GM23338 (cell line): ENCODE results near the gene DNAI2. TPM values are rescaled to one million over a fixed set of nuclear protein-coding genes. Genes with fewer than 3 reads are reported as not detected.

Experiments used
- ATAC-seq: fragments of 200-7000 bp; cut with Tn5 transposase; 3 replicates; pipeline ENCODE4 v1.9.1; 2020
- DNase-seq: peaks from one replicate; pipeline ENCODE4 v3.0.0-alpha.2; 2015; ENCODE audit warnings: low spot score
- H2AFZ ChIP-seq: fragments of 200-600 bp; sonication (generic); 2 replicates; pipeline ENCODE4 v1.8.0; 2016; ENCODE audit warnings: antibody characterized with exemption, mild to moderate bottlenecking, moderate library complexity
- H3F3A ChIP-seq: fragments of 200-600 bp; sonication (generic); replicated peaks from 2 replicates; pipeline ENCODE4 v1.8.0; 2017; ENCODE audit warnings: antibody characterized with exemption, mixed run types, low read depth
- H3K27ac ChIP-seq: fragments of 200-600 bp; sonication (generic); 2 replicates; pipeline ENCODE4 v1.6.1; 2016; ENCODE audit warnings: low read depth
- H3K27me3 ChIP-seq: fragments of 200-600 bp; sonication (generic); 2 replicates; pipeline ENCODE4 v1.8.0; 2016; ENCODE audit warnings: mild to moderate bottlenecking, mixed run types, moderate library complexity; ENCODE audit not compliant: insufficient read depth
- H3K36me3 ChIP-seq: fragments of 200-600 bp; sonication (generic); 2 replicates; pipeline ENCODE4 v1.8.0; 2016; ENCODE audit warnings: mild to moderate bottlenecking; ENCODE audit not compliant: insufficient read depth
- H3K4me1 ChIP-seq: fragments of 200-600 bp; sonication (generic); 2 replicates; pipeline ENCODE4 v1.8.0; 2016; ENCODE audit warnings: mild to moderate bottlenecking, moderate library complexity; ENCODE audit not compliant: insufficient read depth
- H3K4me2 ChIP-seq: fragments of 200-600 bp; sonication (generic); 2 replicates; pipeline ENCODE4 v1.7.1; 2017; ENCODE audit warnings: mixed run types
- H3K4me3 ChIP-seq: fragments of 200-600 bp; sonication (generic); 2 replicates; pipeline ENCODE4 v1.6.1; 2016; ENCODE audit warnings: mixed run types
- H3K79me2 ChIP-seq: fragments of 200-600 bp; sonication (generic); replicated peaks from 2 replicates; pipeline ENCODE4 v1.8.0; 2017; ENCODE audit warnings: mild to moderate bottlenecking; ENCODE audit not compliant: insufficient read depth
- H3K9me2 ChIP-seq: fragments of 200-600 bp; sonication (generic); 2 replicates; pipeline ENCODE4 v1.8.0; 2017; ENCODE audit not compliant: insufficient read depth
- H4K20me1 ChIP-seq: fragments of 200-600 bp; sonication (generic); replicated peaks from 2 replicates; pipeline ENCODE4 v1.8.0; 2017; ENCODE audit warnings: mild to moderate bottlenecking; ENCODE audit not compliant: insufficient read depth
- H3K27ac Mint-ChIP-seq: 2 replicates; pipeline ENCODE4 v1.8.0; 2020; ENCODE audit warnings: inconsistent platforms, mild to moderate bottlenecking, moderate library complexity, mixed read lengths
- H3K27me3 Mint-ChIP-seq: 3 replicates; pipeline ENCODE4 v1.8.0; 2022; ENCODE audit warnings: low read depth, mild to moderate bottlenecking, moderate library complexity, mixed read lengths, inconsistent platforms; ENCODE audit not compliant: insufficient read depth, poor library complexity
- H3K36me3 Mint-ChIP-seq: 3 replicates; pipeline ENCODE4 v1.8.0; 2021; ENCODE audit warnings: low read depth, mild to moderate bottlenecking, inconsistent platforms, moderate library complexity, mixed read lengths
- H3K4me1 Mint-ChIP-seq: 3 replicates; pipeline ENCODE4 v1.8.0; 2020; ENCODE audit warnings: mild to moderate bottlenecking, inconsistent platforms, mixed read lengths
- H3K4me3 Mint-ChIP-seq: 3 replicates; pipeline ENCODE4 v1.8.0; 2021; ENCODE audit warnings: moderate library complexity, mild to moderate bottlenecking, inconsistent platforms, mixed read lengths
- H3K9me3 Mint-ChIP-seq: 3 replicates; pipeline ENCODE4 v1.8.0; 2020; ENCODE audit warnings: moderate library complexity, mild to moderate bottlenecking, inconsistent platforms, mixed read lengths
- CREB1 ChIP-seq: fragments of 250-450 bp; sonication (Bioruptor Pico); IDR thresholded peaks from 2 replicates; pipeline ENCODE4 v1.5.0; 2020; ENCODE audit warnings: low read depth, mild to moderate bottlenecking, moderate library complexity
- ETS1 ChIP-seq: IDR thresholded peaks from 2 replicates; pipeline ENCODE4 v1.6.1; 2016; ENCODE audit warnings: antibody characterized with exemption
- EZH2 ChIP-seq: fragments of 200-600 bp; sonication (generic); IDR thresholded peaks from one replicate; pipeline ENCODE4 v1.8.0; 2017; ENCODE audit warnings: antibody characterized with exemption, mild to moderate bottlenecking, low read depth; ENCODE audit not compliant: unreplicated experiment
- EZH2phosphoT487 ChIP-seq: fragments of 200-600 bp; sonication (generic); IDR thresholded peaks from one replicate; pipeline ENCODE4 v1.8.1; 2018; ENCODE audit warnings: antibody characterized with exemption; ENCODE audit not compliant: unreplicated experiment
- JUNB ChIP-seq: IDR thresholded peaks from one replicate; pipeline ENCODE4 v1.6.1; 2016; ENCODE audit warnings: antibody characterized with exemption; ENCODE audit not compliant: unreplicated experiment
- NANOG ChIP-seq: IDR thresholded peaks from 2 replicates; pipeline ENCODE4 v1.6.1; 2016; ENCODE audit warnings: antibody characterized with exemption, borderline replicate concordance
- POLR2AphosphoS5 ChIP-seq: IDR thresholded peaks from 2 replicates; pipeline ENCODE4 v1.6.1; 2016; ENCODE audit warnings: antibody characterized with exemption, low read depth
- REST ChIP-seq: IDR thresholded peaks from one replicate; pipeline ENCODE4 v1.6.1; 2018; ENCODE audit warnings: antibody characterized with exemption; ENCODE audit not compliant: unreplicated experiment
- STAT1 ChIP-seq: IDR thresholded peaks from one replicate; pipeline ENCODE4 v1.6.1; 2016; ENCODE audit warnings: antibody characterized with exemption; ENCODE audit not compliant: unreplicated experiment
- ZNF114 ChIP-seq: fragments of 250-450 bp; sonication (Bioruptor Pico); IDR thresholded peaks from 2 replicates; pipeline ENCODE4 v1.5.0; 2020; ENCODE audit warnings: mild to moderate bottlenecking, moderate library complexity
- ZNF331 ChIP-seq: fragments of 250-450 bp; sonication (Bioruptor Pico); IDR thresholded peaks from 2 replicates; pipeline ENCODE4 v1.5.0; 2020; ENCODE audit warnings: low read depth, mild to moderate bottlenecking, moderate library complexity
- ZNF462 ChIP-seq: fragments of 250-450 bp; sonication (Bioruptor Pico); IDR thresholded peaks from 2 replicates; pipeline ENCODE4 v1.5.0; 2020; ENCODE audit warnings: mild to moderate bottlenecking, moderate library complexity
- polyA plus RNA-seq: library from polyadenylated mRNA; unstranded; fragments of >200 nt; fragmentation: Nextera tagmentation; extraction: Ambion mirVana; gene quantifications from 2 replicates; pipeline ENCODE4 v1.2.1, GENCODE V29; 2016
- total RNA-seq: library from RNA; depleted of rRNA; stranded (reverse); fragments of >200 nt; shearing (Covaris generic); gene quantifications from 2 replicates; pipeline ENCODE4 v1.2.3, GENCODE V29; 2014
- TF ChIP-seq, protein P1 (sequence below), 2 experiments: fragments of 200-600 bp in 1 of 2; sonication (generic) in 1 of 2; conservative IDR thresholded peaks; 2 replicates each; pipeline versions ENCODE4 v1.5.1 to v1.6.1; 2016 to 2017; ENCODE audit warnings: antibody characterized with exemption in 2 of 2, low read depth in 2 of 2, mild to moderate bottlenecking in 2 of 2, moderate library complexity in 1 of 2

Gene DNAI2
- total and polyA plus RNA-seq, 2 experiments from 2014 or later: 0.21 TPM; not detected in 1

- no peaks in the 10 kb centered on the region for H3K36me3 ChIP-seq
- no peaks in the 10 kb centered on the region for H3K27me3 ChIP-seq
- no peak overlapping the region for H2AFZ ChIP-seq
- no peaks in the 10 kb centered on the region for H3K79me2 ChIP-seq
- Mint-ChIP-seq H3K27me3 (peaks cover 6% of the 10 kb centered on the region), H3K36me3 (no peaks in the 10 kb centered on the region), H3K27ac (no peak overlapping the region), H3K4me1 (peaks cover 4% of the 10 kb centered on the region; the same call in 2 of the 3 replicates), H3K9me3 (peaks cover 13% of the 10 kb centered on the region; the same call in 2 of the 3 replicates), H3K4me3 (no peak overlapping the region)
- DNase-seq (no peak), ATAC-seq (no peak)
- H3F3A ChIP-seq: no peaks in the 10 kb centered on the region
- no peaks in the 10 kb centered on the region; the same call in 1 of the 2 replicates for H3K4me1 ChIP-seq
- no peak overlapping the region for H3K4me2 ChIP-seq
- no peak overlapping the region for H3K4me3 ChIP-seq
- H3K27ac ChIP-seq: no peak overlapping the region
- TF ChIP-seq ETS1 (no peak), NANOG (no peak), ZNF331 (no peak), STAT1 (no peak), POLR2AphosphoS5 (no peak), ZNF462 (no peak), CREB1 (no peak), EZH2 (no peak), JUNB (no peak), ZNF114 (CRISPR knock-in tag) (no peak), EZH2phosphoT487 (no peak), REST (no peak)
- TF ChIP-seq, protein P1, sequence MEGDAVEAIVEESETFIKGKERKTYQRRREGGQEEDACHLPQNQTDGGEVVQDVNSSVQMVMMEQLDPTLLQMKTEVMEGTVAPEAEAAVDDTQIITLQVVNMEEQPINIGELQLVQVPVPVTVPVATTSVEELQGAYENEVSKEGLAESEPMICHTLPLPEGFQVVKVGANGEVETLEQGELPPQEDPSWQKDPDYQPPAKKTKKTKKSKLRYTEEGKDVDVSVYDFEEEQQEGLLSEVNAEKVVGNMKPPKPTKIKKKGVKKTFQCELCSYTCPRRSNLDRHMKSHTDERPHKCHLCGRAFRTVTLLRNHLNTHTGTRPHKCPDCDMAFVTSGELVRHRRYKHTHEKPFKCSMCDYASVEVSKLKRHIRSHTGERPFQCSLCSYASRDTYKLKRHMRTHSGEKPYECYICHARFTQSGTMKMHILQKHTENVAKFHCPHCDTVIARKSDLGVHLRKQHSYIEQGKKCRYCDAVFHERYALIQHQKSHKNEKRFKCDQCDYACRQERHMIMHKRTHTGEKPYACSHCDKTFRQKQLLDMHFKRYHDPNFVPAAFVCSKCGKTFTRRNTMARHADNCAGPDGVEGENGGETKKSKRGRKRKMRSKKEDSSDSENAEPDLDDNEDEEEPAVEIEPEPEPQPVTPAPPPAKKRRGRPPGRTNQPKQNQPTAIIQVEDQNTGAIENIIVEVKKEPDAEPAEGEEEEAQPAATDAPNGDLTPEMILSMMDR (conservative IDR thresholded peaks at IDR 0.05; ENCODE audit: low read depth in 2 of 2): no peak
- H3K9me2 ChIP-seq: no peaks in the 10 kb centered on the region
- no peaks in the 10 kb centered on the region for H4K20me1 ChIP-seq
Measured at GRCh38 chr17:74307984-74308773, 34.1 kb downstream of the DNAI2 start.
